ENCODE data around the gene OR4D2.

GRCh38 chr17:58141505-58141904, 25.3 kb upstream of the OR4D2 start:
- TF ChIP-seq CTCF (IDR thresholded peaks at IDR 0.05): no peak
- TF ChIP-seq POLR2A (IDR thresholded peaks at IDR 0.05): no peak
